SW480 (cell line): Measurements from ENCODE around the gene SYTL3.

Experiments
- DNase-seq: peaks from one replicate; pipeline ENCODE4 v3.0.0-alpha.2; 2016; ENCODE audit warnings: low spot score

The SYTL3 gene

DNA sequence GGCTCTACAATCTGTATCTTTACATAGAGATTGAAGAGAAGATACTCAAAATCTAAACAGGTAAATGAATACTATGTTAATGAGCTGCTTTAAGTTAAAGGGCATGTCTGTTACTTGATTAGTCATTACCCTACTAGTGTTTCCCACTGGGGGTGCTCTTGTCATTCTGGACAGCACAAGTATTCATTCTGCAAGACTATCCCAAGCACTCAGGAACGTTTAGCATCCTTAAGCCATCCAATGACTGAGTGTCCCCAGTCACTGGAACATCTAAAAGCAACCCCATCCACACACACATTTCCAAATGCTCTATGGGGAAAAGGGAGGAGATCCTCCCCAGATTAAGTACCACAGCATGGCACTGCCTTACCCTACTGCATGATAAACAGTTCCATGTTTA lies 143.6 kb downstream of the SYTL3 start:
- peak; percentile 65 for DNase-seq

DNA sequence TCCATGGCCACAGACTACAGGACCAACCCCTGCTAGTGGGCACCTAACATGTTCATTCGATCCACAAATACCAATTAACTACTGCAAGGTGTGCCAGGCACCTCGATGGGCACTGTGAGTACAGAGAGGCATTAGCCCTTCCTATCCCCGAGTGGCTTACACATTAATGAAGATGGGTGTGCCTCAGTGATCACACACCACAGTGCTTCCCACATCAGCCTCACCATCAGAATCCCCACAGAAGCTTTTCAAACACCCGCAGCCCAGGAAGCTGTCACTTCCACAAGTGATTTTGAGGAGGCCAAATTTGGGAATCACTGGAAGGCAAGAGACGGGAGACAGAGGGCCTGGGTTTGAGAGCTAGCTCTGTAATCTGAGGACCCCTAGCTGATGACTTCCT lies 145.7 kb downstream of the SYTL3 start:
- no peak for DNase-seq

DNA sequence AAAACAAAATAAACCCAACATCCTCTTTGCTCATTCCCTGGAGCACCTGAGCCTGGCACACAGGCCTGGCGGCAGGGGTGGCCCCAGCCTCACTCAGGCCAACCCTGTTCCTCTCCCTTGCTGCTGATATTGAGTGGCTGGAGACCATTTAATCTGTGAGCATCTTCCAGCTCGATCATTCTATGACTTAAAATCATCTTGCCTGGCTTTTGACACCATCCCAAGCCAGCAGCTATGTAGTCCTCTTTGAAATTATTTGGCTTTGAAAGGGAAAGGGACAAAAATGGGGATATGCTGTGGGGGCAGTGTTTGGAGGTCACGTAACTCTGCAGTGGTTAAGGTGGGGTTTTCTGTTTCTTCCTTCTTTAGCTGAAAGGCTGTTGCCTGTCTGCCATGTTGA lies 146.5 kb downstream of the SYTL3 start:
- no peak for DNase-seq

- no peak for DNase-seq
These were observed 147.8 kb downstream of the SYTL3 start for GRCh38 chr6:158797331-158798310.

DNA sequence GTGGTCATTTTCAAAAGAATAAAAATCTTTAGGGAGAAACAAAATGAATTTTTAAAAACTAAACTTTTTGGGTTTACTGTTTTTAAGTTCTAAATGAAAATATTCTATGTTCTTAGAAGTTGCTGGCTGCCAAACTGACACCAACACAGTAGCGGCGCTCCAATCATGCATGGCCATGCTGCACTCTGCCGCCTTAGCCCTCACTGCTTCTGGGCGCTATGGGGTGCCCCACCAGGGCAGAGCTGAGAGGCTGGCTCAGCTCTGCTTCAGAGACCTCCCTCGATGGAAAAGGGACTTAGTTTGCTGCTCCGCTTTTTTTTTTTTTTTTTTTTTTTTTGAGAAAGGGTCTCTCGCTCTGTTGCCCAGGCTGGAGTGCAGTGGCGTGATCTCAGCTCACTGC lies 148.5 kb downstream of the SYTL3 start:
- DNase-seq: no peak

DNA sequence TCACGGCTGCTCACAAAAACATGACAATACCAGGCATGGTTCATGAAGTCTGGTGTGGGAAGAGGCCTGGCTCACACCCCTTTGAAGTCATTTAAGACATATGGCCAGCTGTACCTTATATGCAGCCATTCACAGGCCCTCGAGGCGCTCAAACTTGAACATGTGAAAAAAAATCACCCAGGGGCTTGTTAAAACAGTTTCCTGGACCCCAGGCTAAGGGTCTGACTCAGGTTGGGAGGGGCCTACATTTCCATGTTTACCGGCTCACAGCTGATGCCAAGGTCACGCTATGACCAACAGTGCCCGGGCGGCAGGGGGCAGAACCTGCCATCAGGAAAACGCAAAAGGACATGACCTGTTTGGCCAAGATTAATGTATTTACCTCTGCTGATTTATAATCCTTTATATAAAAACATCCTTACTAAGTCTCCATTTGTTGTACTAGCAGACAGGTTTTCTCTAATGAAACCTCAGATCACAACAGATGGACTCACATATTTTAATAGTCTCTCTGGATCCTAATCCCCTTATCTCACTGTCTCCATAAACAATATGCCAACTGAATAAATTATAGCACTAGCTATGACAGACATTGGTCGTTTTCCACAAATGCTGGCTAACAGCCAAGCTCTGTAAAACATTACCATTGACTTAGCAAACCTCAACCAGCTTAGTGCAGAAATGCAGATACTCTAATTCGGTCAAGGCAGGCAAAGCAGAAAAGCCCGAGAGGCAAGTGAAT lies 149.4 kb downstream of the SYTL3 start:
- peak; percentile 41 for DNase-seq

DNA sequence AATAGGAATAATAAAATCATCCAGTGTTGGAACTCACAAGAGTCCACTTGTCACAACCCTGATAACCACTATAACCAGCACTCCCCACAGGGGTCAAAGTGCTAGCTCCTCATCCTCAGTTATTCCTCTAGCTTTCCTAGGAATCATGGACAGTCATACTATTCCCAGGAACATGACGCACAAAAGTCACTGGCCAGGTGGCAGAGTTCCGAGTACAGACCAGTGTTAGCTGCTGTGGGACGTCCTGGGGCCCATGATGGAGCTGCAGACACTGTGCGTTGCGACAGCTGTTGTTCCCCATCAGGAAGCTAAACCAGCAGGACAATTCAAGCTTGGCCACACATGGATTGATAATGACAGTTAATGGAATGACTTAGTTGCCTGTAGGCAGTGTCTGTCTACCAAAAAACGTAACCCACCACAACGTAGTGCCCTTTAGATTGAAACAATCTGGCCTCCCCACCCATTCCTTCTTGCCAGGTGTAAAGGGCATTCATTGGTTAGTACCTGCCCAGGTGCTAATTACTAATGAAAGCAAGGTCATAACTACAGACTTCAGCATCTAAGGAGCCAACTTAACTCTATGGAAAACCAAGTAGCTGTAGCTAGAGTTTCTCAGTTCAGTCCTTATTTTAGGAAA lies 151.9 kb downstream of the SYTL3 start:
- no peak for DNase-seq

- no peak for DNase-seq
These were observed 153.9 kb downstream of the SYTL3 start for GRCh38 chr6:158803733-158804143.

DNA sequence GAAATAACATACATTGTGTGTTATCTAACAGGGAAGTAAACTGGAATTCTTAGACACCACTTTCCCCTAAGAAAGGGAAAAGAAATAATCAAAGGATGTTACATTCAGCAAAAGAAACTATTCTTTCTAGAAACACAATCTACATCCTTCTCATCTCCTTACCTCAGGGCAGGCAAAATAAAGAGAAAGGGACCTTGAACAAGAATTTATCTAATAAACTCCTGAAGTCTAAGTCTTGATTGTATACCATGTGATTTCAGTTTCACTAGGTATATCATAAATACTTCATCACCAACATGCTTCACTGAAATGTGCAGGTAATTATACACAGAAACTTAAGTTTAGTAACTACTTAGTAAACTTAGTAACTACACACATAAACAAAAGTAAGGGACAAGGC lies 154.4 kb downstream of the SYTL3 start:
- no peak for DNase-seq

DNA sequence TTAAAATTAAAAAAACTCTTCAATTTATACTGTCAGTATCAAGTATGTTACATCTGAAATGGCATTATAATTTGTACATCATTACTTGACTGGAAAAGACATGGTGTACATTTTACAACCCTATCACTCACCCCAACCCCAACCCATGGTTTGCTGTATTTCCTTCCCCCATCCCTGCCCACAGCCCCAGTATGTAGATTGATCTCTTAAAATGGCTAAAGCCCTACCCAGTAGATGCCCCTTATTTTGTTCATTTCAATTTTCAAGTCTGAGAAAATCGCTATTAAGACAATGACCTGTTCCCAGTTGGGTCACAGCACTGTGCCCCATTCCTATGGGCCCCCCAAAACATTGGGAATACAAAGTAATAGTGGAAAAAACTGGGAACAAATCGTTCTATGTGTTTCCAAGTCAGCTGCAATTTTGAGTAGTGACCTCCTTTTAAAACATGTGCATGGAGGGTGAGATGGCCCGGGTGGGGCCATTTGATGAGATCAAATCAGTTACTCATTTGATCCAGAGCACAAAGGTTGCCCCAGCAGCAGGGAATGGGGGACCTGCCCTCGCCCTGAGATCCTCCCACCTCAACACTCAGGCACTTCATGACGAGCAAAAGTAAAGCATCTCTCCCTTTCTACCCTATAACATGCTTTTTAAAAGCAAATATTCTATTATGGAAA lies 156.0 kb downstream of the SYTL3 start:
- DNase-seq: no peak

DNA sequence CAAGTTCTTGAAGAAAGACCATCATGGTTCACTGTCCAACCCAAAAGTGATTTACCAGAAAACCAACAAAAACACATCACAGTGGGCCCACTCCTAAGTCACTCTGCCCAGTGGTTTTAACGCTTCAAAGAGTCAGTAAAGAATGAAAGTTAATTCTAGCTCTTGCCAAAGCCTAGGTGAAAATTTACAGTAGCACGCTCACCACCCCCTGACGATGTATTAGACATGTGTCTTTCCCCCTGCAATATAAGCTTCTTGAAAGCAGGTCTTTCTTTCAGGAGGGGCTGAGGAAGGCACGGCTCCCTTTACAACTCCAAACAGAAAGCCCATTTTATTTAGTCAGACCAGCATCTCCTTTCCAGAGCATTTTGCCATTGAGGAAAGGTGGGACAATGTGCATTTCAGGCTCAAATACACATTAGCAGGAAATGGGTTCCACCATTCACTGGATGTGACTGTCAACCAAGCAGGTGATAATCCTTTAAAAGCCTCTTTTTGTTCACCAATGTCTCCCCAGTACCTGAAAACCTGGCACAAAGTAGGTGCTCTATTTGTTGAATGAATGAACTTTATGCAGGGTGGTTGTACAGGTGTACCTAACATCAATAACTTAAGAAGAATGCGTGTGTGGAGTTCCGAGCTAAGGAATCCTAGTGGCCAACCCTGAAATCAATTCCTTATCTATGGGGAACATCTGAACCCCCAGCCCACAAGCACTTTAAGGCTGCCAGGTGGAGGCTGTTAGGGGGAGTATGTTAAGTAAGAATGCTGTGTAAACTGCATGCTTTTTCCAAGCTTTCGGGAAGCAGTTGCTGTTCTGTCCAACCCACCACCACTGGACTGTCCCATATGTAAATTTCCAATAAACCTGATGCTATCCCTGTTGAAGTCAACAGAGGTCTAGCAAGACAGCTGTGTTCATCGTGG lies 157.9 kb downstream of the SYTL3 start:
- no peak for DNase-seq

DNA sequence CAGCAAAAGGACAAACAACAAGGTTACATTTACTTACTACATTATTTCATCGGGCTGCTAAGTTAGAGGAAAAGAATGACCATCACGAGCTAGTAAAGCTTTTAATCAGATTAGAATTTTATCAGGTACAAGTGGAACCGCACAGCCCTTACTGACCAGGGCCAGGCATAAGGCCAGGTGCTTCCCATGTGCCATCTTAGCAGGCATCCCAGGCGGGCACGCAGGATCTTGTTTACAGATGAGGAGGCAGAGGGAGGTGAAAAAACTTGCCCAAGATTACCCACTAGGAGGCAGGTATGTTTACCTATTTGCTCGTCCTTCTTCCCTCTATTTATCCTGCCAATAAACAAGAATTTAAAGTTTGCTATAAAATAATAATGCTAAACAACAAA lies 158.6 kb downstream of the SYTL3 start:
- no peak for DNase-seq

- DNase-seq: no peak
These were observed 159.3 kb downstream of the SYTL3 start for GRCh38 chr6:158808941-158809678.

DNA sequence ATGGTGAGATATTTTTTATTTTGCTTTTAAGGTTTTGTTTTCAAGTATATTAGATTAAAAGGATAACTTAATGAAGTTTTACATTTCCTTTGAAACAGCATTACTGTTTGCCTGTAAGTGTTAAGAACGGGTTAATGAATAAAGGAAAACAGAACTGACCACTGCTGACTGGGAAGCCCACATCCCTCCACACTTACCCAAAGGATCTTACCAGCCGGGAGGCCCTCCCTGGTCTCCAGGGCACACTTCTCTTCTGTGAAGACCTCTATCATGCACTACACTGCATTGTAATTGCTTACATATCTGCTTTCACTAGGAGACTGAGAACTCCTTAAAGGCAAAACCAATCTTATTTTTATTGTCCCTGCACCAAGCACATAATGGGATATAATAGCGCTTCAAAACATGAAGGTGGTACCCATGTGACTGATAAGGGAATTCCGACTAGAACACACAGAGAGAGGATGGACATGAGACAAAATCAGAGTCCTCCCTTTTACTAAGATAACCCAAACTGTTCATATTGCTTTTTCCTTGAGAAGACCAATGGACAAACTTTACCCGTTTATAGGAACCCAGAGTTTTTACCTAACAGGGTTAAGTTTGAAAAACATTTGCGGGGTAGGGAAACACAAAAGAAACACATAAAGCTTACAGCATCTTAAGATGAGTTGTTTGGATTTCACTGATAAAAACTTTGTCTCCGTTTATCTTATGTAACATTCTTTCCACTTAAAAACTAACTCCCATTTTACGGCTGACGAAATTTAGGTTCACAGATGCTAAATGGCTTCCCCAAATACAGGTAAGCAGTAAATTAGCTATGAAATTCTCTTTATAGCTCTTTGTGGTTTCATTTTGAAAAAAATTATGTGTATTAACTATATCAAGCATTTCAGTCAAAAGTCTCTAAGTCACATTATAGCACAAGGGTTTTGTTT lies 160.6 kb downstream of the SYTL3 start:
- DNase-seq: no peak

- DNase-seq: no peak
These were observed 162.8 kb downstream of the SYTL3 start for GRCh38 chr6:158812611-158813010.

GRCh38 chr6:158813032-158813431 lies 163.2 kb downstream of the SYTL3 start:
- no peak for DNase-seq
